ENCODE measurements around the gene COL28A1.
"Not testable (repeated sequence)": the region's sequence is repeated elsewhere in the genome, so short reads cannot be mapped to it uniquely, and the experiment has no call there.

The COL28A1 gene

DNA sequence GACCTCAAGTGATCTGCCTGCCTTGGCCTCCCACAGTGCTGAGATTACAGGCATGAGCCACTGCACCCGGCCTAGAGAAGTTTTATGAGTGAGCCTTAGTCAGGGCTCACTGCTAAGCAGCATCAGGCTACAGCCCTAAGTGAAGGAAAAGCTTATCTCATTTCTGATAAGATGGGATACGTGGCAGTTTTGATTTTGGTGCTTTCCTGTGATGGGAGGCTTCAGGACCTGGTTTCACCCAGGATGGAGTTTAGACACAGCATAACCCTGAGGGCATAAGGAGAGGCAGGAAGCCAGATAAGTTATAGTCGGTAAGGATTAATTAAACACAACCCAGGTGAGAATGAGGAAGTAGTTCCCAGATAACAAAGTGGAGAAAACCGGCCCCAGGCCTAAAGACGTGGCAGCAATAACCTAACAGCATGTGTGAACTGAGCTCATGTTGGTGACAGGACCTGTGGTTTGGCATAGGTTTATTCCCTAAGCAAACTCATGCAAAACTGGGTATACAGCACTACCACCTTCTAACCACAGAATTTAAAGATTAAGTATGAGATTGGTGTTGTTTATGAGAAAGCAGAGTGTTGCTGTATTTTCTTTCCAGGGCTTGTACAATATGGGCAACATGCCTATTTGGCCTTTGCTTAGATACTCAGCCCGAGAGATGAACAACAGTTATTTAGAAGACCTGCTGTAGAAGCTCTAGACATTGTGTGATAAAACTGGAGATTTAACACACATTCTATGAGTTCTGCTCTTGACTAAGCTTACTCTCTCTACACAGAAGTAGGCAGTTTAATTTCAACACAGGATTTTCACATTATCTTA is 119.4 kb downstream of the COL28A1 start:
- no peak for DNase-seq (ENCODE audit: low spot score)

DNA sequence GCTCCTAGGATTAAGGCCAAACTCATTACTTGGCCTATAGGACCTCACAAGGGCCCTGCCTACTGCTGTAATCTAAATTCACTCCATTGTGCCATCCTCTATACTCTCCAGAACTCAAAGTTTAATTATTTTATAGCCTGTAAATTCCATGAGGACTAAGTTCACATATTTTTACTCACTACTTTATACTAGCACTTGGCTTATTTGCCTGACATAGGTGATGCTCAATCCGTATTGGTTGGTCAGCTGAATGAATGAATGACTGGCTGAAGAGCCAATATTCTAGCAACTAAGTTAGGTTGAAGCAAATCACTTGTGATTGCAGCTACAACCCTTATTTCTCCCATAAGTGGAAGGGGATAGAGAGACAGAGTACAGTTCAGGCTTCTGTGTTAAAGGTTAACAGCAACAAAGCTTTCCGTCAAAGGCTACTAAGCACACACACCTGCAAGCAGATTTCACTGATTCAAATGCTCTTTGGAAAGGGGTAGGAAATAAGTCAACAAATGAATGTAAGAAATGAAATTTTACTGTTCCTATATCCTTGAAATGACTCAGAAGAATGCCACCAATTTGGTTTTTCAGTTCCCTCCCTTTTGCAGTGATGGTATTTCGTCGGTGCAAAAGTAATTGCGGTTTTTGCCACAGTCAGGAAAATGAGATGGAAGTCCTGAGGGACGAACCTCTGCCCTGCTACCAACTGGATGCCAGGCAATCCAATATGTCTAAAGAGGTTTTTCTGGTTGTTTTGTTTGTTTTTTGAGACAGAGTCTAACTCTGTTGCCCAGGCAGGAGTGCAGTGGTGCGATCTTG is 120.7 kb downstream of the COL28A1 start:
- DNase-seq (ENCODE audit: low spot score), result no peak

DNA sequence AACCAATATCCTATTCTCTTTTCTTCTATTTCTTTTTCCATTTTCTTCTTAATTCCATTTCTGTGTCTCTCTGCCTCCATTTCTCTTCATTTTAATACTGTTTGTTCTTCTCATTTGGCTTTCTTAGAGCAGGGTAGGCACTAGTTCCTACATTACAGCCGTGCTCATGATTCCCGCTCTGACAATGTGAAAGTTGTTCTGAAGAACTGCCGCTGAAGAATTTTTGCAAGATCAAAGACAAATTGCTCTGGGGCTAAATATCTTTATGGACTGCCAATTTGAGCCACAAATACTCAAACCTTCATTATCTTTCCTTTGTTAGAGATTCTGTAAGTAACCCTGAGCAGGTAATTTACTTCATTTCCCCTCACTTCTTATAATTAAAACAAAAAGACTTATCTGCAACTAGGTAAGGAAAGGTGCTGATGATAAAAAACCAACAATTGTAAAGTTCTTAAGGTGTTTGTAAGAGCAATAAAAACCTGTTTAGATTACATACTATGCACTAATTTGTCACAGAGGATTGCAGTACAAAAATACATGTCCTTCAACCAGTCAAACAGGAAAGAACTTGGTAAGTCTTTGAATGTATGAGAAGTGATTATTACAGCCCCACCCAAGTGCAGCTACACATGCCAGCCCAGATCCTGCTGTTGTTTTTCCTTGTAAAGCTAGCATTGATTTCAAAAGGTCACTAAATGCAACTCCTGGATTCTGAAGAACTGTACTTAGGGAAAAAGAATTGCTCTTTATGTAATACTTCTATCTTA is 127.5 kb downstream of the COL28A1 start:
- no peak for DNase-seq (ENCODE audit: low spot score)

DNA sequence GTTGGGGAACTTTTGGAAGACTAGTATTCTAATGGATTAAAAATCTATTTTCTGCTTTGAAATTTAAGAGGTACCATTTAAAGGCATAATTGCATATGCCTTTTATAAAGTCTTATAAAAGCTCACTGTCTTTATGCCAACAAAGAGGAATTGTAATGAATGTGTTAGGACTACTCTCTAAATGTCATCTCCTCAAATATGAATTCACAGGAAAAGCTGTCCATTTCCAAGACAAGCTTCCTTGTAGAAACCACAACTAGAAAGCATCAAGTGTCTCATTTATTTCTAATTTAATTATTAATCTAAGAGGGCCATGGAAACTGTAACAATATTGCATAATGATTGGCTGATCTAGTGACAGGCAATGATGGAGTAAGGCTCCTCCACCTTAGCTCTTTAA is 130.2 kb downstream of the COL28A1 start:
- no peak for DNase-seq (ENCODE audit: low spot score)

DNA sequence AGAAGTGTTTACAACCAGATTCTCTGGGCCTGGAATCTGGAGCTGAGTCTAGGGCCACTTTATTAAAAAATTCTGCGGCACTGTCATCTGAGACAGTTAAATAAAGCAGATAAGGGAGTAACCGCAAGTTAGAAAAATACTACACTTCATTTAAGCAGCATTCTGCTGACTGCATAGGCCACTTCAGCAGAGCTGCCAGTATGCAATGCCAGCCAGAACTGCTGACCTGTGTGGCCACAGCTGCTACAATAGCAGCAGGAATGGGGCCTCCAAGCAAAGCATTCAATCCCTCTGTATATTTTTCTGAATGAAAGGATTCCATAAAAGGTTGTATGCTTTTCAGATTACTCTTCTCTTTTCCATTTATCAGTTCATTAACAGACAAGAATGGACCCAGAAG is 136.0 kb downstream of the COL28A1 start:
- DNase-seq (ENCODE audit: low spot score), result no peak

DNA sequence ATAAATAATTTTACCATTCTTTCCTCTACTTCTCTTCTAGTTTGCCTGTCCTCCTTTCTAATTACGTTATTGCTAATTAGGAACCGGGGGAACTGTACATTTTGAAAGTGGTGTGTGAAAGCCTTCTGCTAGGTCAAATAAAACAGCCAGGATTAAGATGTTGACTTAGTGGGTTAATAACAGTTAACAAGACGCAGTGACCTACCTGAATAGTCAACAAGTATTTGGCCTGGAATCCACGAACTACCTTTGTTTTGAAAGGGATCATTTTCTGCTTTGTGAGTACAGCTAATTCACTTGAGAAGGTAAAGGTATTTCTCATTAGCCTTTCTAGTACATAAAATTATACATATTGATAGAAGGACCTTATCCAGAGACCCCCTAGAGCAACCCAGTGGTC is 139.9 kb downstream of the COL28A1 start:
- DNase-seq (ENCODE audit: low spot score), result no peak

DNA sequence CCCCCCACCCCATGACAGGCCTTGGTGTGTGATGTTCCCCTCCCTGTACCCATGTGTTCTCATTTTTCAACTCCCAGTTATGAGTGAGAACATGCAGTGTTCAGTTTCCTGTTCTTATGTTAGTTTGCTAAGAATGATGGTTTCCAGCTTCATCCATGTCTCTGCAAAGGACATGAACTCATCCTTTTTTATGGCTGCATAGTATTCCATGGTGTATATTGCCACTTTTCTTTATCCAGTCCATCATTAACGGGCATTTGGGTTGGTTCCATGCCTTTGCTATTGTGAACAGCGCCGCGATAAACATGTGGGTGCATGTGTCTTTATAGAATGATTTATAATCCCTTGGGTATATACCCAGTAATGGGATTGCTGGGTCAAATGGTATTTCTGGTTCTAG is 147.5 kb downstream of the COL28A1 start:
- not testable (repeated sequence) for DNase-seq (ENCODE audit: low spot score)

DNA sequence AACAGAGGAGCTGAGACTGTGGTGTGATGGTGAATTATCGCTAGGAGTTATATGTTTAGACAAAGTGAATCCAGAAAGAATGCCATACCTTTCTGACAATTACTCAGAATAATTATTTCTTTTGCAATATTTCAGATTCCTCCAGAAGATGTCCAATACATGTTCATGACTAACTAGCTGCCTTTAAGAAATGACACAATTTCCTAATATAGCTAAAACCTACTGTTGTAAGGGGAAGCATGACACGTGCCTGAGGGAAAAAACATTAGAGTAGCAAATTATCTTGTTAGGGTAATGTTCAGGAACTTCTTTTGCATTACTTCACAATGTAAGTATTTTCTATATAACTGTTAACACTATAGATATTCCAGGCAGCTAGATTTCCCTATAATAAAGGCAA is 150.3 kb downstream of the COL28A1 start:
- DNase-seq (ENCODE audit: low spot score), result no peak

DNA sequence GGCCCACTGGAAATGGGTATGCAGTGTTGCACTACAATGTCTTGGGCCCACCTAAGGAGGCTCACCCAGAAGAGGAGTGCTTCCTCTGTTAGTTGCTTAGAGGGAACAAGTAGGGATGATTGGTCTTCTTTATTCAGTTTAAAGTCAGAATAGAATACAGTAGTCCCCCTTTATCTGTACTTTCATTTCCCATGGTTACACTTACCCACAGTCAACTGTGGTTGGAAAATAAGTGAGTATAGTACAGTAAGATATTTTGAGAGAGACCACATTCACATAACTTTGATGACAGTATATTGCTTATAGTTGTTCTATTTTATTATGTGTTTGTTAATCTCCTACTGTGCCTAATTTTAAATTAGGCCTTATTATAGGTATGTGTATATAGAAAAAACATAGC is 151.4 kb downstream of the COL28A1 start:
- DNase-seq (ENCODE audit: low spot score), result no peak

DNA sequence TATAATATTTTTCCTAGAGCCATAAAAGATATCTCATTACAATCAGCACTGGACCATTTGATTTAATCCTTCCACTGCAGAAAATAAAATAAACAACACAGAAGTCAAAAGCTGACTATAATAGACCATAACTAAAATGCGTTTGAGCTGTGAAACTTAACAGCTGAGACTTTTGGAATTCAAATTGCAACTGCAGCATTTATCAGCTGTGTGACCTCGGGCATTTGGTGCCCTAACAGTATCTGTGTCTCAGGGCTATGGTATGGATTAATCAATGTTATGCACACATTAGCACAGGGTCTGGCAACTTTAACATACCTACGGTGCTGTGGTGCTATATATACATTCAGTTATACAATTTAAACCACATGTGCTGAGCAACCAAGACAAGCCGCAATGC is 160.1 kb downstream of the COL28A1 start:
- no peak for DNase-seq (ENCODE audit: low spot score)

DNA sequence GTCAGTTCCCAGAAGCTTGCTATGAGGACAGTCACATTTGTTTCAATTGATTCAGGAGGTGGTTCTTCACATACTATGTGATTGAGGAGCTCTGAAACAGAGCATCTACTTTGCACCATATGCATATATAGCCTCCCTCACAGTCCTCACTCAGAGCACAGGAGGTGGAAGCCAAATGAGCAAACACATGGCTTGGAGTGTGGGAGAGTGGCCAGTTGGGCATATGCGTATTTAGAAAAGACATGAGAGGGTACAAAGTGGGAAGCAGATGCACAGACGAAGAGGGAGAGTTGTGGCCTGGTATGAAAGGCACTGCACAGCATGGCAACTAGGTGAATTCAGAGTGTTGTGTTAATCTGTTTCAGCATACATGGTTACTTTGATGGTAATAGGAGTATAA is 165.6 kb downstream of the COL28A1 start:
- no peak for DNase-seq (ENCODE audit: low spot score)

DNA sequence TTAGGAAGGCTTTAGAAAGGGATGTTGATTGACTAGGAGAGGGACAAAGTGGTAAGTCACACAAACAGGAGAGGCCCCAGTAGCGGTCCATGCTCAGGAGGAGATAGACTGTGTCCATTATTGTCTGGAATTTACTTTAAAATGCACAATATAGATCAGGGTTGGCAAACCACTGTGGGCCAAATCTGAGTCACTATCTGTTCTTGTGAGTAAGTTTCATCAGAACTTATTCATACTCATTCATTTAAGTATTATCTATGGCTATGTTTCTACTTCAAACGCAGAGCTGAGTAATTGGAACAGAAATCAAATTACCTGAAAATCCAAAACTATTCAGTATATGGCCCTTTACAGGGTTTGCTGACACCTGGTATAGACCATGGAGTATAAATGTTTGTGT is 166.5 kb downstream of the COL28A1 start:
- no peak for DNase-seq (ENCODE audit: low spot score)

DNA sequence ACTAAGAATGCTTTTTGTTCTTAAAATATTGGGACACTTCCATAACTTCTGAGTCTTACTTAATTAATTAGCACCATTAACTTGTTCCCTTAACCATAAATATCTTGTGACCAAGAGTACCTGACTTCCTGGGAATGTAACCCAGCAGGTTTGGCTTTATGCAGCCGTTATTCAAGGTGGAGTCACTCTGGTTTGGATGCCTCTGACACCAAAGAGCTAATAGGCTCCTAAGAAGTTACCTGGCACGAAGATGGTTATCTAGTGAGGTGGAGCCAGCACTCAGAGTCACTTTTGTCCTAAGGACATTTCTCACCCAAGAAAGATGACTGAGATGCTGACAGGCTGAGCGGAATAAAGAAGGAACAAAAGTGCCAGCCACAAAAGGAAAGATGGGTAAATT is 181.0 kb downstream of the COL28A1 start:
- no peak for DNase-seq (ENCODE audit: low spot score)

DNA sequence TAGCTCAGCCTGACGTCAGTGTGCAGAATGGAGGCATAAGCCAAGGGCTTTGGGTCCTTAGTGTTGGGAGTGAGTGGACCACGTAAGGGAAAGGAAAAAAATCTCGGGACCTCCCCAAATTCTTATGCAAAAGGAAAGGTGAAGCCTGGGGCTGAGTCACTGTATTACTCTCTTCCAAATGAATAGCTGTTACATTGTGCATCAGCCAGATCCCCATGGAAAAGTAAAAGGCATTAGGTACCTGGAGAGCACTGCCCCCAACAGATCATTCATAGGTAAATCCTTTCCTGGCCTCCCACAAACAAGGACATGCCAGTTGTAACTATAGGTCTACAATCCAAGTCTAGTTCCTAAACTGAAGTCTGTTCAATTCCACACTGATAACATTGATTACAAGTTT is 182.8 kb downstream of the COL28A1 start:
- DNase-seq (ENCODE audit: low spot score), result no peak

DNA sequence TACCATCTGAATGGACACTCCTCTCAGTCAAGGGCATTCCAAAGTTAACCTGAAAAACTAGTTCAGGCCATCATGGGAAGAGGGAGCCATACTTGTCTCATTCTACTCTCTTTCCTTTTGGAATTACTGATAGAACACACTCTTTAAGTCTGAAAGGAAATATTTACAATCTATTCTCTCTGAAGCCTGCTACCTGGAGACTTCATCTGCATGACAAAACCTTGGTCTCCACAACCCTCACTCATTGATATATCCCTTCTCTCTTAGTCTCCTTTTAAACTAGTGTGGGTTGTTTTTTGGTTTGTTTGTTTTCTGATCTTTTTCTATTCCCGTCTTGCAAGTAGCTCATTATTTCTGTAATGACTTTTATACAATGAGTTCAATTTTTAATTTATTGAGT is 183.8 kb downstream of the COL28A1 start:
- DNase-seq (ENCODE audit: low spot score), result no peak

DNA sequence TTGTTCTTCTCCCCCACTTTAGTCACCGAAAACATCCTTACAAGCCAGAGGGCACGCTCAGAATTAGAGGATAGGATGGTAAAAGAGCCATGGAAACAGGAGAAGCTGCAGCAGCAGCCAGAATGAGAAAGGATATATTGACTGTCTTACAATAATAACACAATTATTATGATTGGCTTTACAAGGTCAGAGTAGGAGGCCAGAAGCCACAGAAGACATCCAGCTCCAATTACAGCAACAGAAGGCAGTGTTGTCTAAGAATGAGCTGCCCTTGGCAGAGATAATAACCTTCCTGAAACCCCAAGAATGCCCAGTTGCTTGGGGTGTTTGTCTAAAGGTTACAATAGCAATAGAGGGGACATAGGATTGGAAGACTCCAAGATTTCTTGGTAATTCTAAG is 184.5 kb downstream of the COL28A1 start:
- no peak for DNase-seq (ENCODE audit: low spot score)

DNA sequence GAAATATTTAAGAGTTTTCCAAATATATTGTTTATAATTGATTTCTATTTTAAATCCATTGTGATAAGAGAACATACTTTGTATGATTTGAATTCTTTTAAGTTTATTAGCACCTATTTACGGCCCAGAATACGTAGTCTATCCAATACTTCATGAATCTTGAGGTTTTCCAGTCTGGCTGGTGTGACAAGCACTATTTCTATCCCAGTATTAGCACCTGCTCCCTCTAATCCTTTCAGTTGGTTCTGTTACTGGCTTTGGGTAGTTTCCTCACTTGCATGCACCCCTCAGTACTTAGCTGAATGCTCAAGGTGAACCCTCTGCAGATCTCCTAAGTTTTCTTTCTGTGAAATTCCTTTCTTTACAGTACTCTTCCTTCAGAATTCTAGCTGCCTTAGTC is 186.5 kb downstream of the COL28A1 start:
- DNase-seq (ENCODE audit: low spot score), result no peak

DNA sequence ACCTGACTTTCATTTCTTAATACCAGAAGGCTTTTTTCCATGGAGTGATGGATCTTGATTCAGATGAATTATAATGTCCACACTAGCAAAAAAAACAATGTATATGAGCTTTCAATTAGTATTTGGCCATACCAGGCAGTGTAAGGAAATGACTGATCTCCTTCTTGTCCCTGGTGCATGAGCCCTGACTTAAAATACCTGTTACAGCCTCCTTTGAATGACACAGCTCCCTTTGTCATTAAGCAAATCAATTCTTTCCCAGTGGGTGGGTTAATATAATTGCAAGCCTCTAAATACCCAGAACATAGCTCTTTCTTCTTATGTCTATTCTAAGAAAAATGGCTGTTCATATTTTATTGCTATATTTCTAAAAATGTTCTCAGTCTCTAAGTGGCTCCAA is 188.6 kb downstream of the COL28A1 start:
- no peak for DNase-seq (ENCODE audit: low spot score)

DNA sequence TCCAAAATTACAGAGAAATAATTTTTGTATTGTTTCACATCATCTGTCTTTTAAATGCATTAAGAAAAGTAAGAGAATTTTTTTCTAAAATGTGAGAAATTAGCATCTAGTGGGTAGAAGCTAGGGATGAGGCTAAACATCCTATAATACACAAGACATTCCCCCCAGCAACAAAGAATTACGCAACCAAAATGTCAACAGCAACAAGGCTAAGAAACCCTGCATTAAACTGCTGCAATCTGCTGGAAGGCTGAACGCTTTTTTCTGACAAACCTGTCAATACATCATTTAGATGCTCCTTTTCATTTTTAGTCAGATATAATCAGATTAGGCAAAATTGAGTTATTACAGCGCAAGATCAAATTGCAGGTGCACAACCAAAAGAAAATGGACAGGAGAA is 191.1 kb downstream of the COL28A1 start:
- no peak for DNase-seq (ENCODE audit: low spot score)

DNA sequence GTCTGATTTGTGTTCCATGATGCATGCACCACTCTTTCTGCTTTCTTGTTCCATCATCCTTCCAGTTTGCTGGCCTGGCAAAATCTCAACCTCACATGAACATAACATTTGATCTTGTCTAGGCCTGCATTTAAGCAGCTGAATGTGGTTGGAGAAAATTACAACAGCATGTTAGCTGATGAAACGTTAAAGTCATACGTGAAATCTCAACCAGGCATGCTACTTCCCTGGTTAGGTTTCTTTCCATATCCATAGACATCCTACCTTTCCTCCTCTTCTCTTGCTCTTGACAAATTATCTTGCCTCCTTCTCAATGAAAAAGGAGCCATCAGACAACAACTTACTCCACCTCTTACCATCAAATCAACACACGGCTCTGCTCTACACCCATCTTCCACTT is 199.8 kb downstream of the COL28A1 start:
- DNase-seq (ENCODE audit: low spot score), result no peak

DNA sequence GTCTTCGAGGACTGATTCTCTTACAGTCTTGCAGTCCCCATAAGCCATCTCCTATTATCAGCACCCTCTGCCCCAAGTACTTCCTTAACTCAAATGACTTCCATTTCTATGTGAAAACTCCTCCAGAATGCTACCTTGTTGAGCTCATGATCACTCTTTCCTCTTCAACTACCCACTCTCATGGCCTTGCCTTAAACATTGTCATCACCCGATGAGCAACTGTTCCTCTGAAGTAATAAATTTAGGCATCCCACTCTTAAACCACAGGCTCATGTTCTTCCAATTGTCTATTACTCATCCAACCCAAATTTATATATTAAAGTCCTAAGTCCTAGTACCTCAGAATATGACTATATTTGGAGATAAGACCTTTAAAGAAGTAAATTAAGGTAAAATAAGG is 200.5 kb downstream of the COL28A1 start:
- DNase-seq (ENCODE audit: low spot score), result no peak

DNA sequence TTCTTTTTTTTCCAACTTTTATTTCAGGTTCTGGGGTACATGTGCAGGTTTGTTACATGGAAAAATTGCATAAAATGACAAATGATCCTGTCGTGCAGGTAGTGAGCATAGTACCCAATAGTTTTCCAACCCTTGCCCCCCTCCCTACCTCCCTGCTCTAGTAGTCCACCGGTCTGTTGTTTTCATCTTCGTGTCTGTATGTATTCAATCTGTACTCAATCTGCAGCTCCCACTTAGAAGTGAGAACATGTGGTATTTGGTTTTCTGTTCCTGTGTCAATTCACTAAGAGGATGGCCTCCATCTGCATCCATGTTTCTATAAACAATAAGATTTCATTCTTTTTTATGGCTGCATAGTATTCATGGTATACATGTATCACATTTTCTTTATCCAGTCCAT is 202.1 kb downstream of the COL28A1 start:
- no peak for DNase-seq (ENCODE audit: low spot score)

DNA sequence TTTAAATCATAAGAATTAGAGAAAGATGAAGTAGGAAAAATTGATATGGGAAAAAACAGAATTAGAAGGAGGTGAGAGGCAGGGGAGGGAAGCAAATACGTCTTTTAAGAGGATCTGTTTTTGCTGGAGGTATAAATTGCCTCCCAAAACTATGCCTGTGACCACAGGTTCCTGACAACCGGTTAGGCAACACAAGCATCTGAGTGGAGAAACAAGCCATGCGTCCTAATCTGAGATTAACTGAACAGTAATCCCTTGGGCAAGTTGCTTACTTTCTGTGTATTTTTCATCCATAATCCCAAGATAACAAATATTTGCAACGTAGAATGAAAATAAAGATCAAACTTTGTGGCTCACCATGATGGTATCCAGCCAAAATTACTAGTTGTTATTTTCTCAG is 204.2 kb downstream of the COL28A1 start:
- no peak for DNase-seq (ENCODE audit: low spot score)

Data from hematopoietic multipotent progenitor cell treated with erythropoietin and hydrocortisone succinate and interleukin-3 and kit ligand, for 15 days (in vitro differentiated cells).